GM19455 (cell line): Measurements from ENCODE around the gene MPP1.
A peak's percentile ranks its signal among the peaks of the same experiment; 100 is the strongest.

Source experiments
- ATAC-seq: cut with Tn5 transposase; IDR thresholded peaks from one replicate; pipeline ENCODE4 v1.9.1; 2021; ENCODE audit not compliant: unreplicated experiment

Gene MPP1

GRCh38 chrX:154813801-154814200 is 8.5 kb upstream of the MPP1 start:
- no peak for ATAC-seq

- no peak for ATAC-seq
These were observed 7.2 kb upstream of the MPP1 start for GRCh38 chrX:154812341-154813101.

DNA sequence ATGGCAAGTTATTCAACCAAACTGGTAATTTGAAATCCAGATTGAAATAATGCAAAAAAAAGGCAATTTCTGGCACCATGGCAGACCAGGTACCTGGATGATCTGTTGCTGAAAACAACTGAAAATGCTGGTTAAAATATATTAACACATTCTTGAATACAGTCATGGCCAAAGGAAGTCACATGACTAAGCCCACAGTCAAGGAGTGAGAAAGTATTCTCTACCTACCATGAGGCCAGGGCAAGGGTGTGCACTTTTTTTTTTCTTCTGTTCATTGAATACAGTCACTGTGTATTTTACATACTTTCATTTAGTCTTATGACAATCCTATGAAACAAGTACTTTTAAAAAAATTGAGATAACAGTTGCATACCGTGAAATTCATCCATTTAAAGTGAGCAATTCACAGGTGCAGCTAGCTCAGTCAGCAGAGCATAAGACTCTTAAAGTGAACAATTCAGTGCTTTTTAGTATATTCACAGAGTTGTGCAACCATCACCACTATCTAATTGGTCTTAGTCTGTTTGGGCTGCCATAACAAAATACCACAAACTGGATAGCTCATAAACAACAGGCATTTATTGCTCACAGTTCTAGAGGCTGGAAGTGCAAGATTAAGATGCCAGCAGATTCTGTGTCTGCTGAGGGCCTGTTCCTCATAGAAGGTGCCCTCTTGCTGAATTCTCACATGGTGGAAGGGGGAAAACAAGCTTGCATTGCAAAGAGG is 4.8 kb upstream of the MPP1 start:
- no peak for ATAC-seq

DNA sequence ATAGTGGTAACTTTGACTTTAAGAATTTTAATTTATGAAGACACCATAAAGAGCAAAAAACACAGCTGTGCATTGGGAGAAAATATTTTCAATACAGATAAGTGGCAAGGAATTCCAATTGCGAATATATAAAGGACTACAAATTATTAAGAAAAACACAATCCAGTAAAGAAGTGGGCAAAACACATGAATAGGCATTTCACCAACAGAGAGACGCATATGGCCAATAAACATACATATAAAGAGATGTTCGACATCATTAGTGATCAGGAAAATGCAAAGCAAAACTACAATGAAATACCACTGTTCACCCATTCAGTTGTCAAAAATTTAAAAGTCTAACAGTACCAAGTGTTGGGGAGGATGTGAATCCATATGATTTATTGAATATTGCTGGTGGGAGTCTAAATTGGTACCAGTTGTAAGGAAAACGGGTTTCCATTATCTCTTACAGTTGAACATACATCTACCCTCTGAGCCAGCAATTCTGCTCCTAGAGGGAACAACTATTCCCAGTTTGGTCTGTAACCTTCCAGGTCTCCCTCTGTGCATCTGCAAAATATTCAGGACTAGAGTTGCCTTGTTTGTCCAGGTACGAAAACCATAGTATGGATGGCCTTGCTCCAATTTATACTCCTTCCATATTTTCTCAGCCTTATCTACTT is 1.7 kb upstream of the MPP1 start:
- ATAC-seq: no peak

- ATAC-seq: peak; percentile 31
These were observed 409 bp upstream of the MPP1 start for GRCh38 chrX:154805696-154806091.

- ATAC-seq: no peak
These were observed 876 bp downstream of the MPP1 start for GRCh38 chrX:154804261-154804956.

- ATAC-seq: no peak
These were observed 2.3 kb downstream of the MPP1 start for GRCh38 chrX:154802947-154803346.

- no peak for ATAC-seq
These were observed 4.6 kb downstream of the MPP1 start for GRCh38 chrX:154800478-154801210.

- ATAC-seq: no peak
These were observed 5.5 kb downstream of the MPP1 start for GRCh38 chrX:154799556-154800348.

DNA sequence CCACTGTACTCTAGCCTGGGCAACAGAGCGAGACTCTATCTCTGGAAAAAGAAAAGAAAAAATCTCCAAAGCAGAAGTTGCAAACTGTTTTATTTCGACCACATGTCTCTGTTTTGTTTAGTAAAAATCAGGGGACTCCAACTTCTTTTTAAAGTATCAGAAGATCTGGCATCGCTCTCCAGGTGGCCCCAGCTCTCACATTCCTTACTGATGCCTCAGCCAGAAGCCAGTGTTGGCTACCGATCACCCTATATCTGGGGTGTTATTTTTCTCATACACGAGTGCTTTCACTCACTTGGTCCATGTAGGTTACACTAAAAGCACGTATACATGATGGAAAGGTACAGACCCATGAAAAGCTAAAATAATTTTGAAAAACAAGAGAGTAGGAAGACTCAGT is 8.3 kb downstream of the MPP1 start:
- ATAC-seq: no peak

- ATAC-seq: no peak
These were observed 10.3 kb downstream of the MPP1 start for GRCh38 chrX:154795016-154795415.

GRCh38 chrX:154793084-154793795 is 12.0 kb downstream of the MPP1 start:
- ATAC-seq: no peak

- ATAC-seq: no peak
These were observed 13.3 kb downstream of the MPP1 start for GRCh38 chrX:154791939-154792338.

- ATAC-seq: no peak
These were observed 13.8 kb downstream of the MPP1 start for GRCh38 chrX:154791467-154791866.

GRCh38 chrX:154785716-154786115 is 19.6 kb downstream of the MPP1 start:
- no peak for ATAC-seq

DNA sequence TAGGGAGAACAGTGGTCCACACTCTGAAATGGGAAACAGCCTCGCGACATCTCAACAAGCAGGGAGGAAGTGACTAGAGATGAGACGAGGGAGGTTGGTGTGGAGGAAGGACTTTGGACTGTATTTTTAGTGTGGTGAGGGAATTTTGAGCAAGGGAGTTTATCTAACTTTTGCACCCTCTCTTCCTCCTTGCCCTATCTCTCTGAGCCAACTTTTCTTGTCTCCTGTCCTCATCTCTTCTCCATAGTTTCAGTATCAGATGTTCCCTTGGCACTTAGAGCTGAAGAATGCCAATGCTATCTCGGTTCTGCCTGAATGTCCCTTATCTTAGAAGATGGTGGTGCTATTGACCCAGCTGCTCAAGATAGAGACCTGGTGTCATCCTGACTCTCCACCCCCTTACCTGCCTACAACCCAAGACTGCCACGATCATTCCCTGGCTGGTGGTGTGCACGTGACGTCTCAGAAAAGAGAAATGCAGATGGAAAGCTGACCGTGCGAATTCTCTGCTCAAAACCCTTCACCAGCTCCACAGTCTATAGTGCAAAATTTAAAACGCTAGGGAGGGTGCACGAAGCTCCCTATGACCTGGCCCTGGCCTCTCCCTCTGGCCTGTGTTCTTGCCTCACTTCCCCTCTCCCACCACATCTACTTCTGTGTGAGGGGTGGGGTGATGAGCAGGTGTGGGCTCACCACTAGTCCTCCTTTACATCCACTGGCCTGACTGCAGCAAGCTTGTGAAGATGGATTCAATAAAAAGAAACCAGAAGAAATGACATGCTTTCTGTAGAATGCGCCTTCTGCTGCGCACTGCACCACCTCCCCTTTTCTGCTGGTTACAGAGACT is 20.9 kb downstream of the MPP1 start:
- no peak for ATAC-seq

- ATAC-seq: no peak
These were observed 24.3 kb downstream of the MPP1 start for GRCh38 chrX:154780968-154781367.

- ATAC-seq: no peak
These were observed 26.0 kb downstream of the MPP1 start for GRCh38 chrX:154779261-154779660.
